Measurements from ENCODE around the gene DCTPP1.
A peak's percentile ranks its signal among the peaks of the same experiment; 100 is the strongest.

DCTPP1 gene

GRCh38 chr16:30380072-30380802, 49.6 kb downstream of the DCTPP1 start:
- no peak for DNase-seq

- DNase-seq = no peak
Measured at GRCh38 chr16:30379158-30379783, 50.6 kb downstream of the DCTPP1 start.

GRCh38 chr16:30378236-30379157, 51.3 kb downstream of the DCTPP1 start:
- peak; percentile 84 for DNase-seq

DNA sequence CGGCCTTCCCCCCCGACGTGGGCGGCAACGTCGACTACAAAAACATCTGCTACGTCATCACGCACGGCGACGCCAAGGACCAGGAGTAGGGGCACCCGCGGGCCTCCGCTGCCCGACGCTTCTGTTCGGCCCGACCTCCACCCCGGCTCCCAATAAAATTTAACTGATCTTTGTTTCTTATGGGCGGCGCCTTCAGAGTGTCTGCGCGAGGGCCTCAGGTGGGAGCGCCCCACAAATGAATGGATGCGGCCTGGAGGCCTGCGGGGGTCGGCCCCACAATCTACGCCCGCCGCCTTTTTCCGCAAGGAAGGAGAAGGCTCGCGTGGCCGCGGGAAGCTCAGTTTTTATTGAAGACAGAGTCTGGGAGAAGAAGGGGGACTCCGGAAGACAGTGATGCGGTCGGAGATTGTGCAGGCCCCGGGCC, 52.0 kb downstream of the DCTPP1 start:
- no peak for DNase-seq

- peak; percentile 75 for DNase-seq
Measured at GRCh38 chr16:30377050-30377811, 52.6 kb downstream of the DCTPP1 start.

DNA sequence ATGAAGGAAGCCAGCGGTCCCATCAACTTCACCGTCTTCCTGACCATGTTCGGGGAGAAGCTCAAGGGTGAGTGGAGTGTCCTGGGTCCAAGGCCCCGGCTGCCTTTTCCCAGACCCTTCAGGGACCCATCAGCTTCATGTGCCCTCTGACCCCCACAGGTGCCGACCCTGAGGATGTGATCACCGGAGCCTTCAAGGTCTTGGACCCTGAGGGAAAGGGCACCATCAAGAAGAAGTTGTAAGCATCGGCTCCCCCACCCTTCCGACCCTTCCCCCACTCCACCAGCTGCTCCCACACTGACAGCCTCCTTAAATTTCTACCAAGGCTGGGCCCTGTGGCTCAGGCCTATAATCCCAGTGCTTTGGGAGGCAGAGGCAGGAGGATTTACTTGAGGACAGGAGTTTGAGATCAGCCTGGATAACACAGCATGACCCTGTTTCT, 53.3 kb downstream of the DCTPP1 start:
- DNase-seq = no peak

DNA sequence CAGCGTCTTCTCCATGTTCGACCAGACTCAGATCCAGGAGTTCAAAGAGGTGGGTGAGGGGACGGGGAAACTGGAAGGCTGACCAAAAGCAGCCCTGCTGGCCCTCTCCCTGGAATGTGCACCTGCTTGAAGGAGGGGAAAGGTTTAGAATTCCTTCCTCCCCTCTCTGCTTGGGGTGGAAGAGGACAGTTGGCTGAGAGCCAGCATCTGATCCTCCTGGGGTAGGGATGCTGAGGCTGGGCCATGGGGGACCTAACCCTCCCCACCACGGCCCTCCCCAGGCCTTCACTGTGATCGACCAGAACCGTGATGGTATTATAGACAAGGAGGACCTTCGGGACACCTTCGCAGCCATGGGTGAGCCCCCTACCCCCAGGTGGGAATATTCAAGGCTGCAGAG, 54.0 kb downstream of the DCTPP1 start:
- no peak for DNase-seq

- DNase-seq = no peak
Measured at GRCh38 chr16:30374538-30374937, 55.3 kb downstream of the DCTPP1 start, which contains the start of gene MYL11. TSS of gene MYL11 (plus strand) at chr16:30374802. CDS start at chr16:30374858, 56 bp downstream.
